HCT116 (cell line): ENCODE results near the gene SLC26A5.

Experiments used
- CTCF ChIP-seq, 3 experiments: fragments of 200-600 bp in 1 of 3; sonication (generic) in 1 of 3; IDR thresholded peaks in 2 of 3; conservative IDR thresholded peaks in 1 of 3; 2 replicates each; pipeline ENCODE4 v1.5.1; 2012 to 2017; ENCODE audit warnings: low read depth in 2 of 3, low read length in 2 of 3, antibody characterized with exemption in 1 of 3, borderline replicate concordance in 1 of 3, control low read depth in 1 of 3, mild to moderate bottlenecking in 1 of 3, mixed read lengths in 1 of 3, mixed run types in 1 of 3, moderate library complexity in 1 of 3; ENCODE audit not compliant: insufficient read depth in 1 of 3
- EGR1 ChIP-seq: IDR thresholded peaks from 2 replicates; pipeline ENCODE4 v1.6.1; 2012; ENCODE audit warnings: low read depth
- EZH2 ChIP-seq: fragments of 200-600 bp; sonication (generic); IDR thresholded peaks from 2 replicates; pipeline ENCODE4 v1.6.1; 2017; ENCODE audit warnings: antibody characterized with exemption, mixed run types
- EZH2phosphoT487 ChIP-seq: fragments of 200-600 bp; IDR thresholded peaks from 2 replicates; pipeline ENCODE4 v1.6.1; 2018; ENCODE audit warnings: antibody characterized with exemption, borderline replicate concordance
- FOSL1 ChIP-seq: IDR thresholded peaks from 2 replicates; pipeline ENCODE4 v1.6.1; 2012; ENCODE audit warnings: low read depth
- JUND ChIP-seq: IDR thresholded peaks from 2 replicates; pipeline ENCODE4 v1.6.1; 2012
- MAX ChIP-seq: IDR thresholded peaks from 2 replicates; pipeline ENCODE4 v1.6.1; 2012
- POLR2A ChIP-seq: IDR thresholded peaks from 2 replicates; pipeline ENCODE4 v1.7.0; 2011; ENCODE audit warnings: borderline replicate concordance; ENCODE audit not compliant: insufficient read depth, insufficient read length; ENCODE audit errors: extremely low read depth
- RAD21 ChIP-seq: IDR thresholded peaks from 2 replicates; pipeline ENCODE4 v1.6.1; 2012; ENCODE audit warnings: low read depth, mild to moderate bottlenecking
- SIN3A ChIP-seq: IDR thresholded peaks from 2 replicates; pipeline ENCODE4 v1.6.1; 2012; ENCODE audit warnings: low read depth
- TCF7L2 ChIP-seq: IDR thresholded peaks from 2 replicates; pipeline ENCODE4 v1.7.0; 2011; ENCODE audit warnings: borderline replicate concordance, inconsistent platforms; ENCODE audit not compliant: insufficient read depth, insufficient read length; ENCODE audit errors: extremely low read depth
- ZNF274 ChIP-seq: fragments of 200-500 bp; sonication (Bioruptor generic); IDR thresholded peaks from 2 replicates; pipeline ENCODE4 v1.6.1; 2014; ENCODE audit warnings: mild to moderate bottlenecking, low read depth, low read length, inconsistent platforms

- TF ChIP-seq POLR2A (no peak), CTCF (IDR thresholded peaks at IDR 0.05 in 2 of 3, conservative IDR thresholded peaks at IDR 0.05 in 1 of 3; ENCODE audit: borderline replicate concordance in 1 of 3, insufficient read depth in 1 of 3, low read depth in 2 of 3, low read length in 2 of 3) (no peak), JUND (no peak), TCF7L2 (no peak), ZNF274 (no peak), EZH2 (no peak), RAD21 (no peak), EGR1 (no peak), MAX (no peak), EZH2phosphoT487 (no peak), SIN3A (no peak), FOSL1 (no peak)
These were observed 32.6 kb downstream of the SLC26A5 start for GRCh38 chr7:103413407-103413806.
